ENCODE results near the gene RAD9A.

The RAD9A gene

DNA sequence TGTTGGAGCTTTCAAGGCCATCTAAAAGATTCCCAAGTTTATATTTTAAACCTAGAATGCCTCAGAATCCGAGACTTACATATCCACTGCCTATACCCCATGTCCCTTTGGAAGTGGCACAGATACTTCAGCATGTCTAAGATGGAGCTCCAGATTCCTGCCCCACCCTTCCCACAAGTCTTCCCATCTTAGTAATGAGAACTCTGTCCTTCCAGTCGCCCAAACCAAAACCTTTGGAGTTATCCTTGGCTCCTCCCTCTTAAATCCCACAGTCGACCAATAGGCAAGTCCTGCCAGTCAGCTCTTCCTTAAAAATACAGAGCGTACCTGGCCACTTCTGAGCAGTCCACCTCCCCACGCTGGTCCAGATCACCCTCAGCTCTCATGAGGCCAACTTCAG, 42.8 kb upstream of the RAD9A start (continued):
- TF ChIP-seq ZNF48 (tag by site-specific recombination; IDR thresholded peaks at IDR 0.05), result no peak
- no peak for TF ChIP-seq GLI2 (tag by site-specific recombination; IDR thresholded peaks at IDR 0.05; ENCODE audit: borderline replicate concordance, low read depth)
- TF ChIP-seq ZNF174 (tag by site-specific recombination; IDR thresholded peaks at IDR 0.05), result no peak
- no peak for TF ChIP-seq ZBTB1 (tag by site-specific recombination; IDR thresholded peaks at IDR 0.05)
- no peak for TF ChIP-seq ZFP37 (tag by site-specific recombination; IDR thresholded peaks at IDR 0.05)

DNA sequence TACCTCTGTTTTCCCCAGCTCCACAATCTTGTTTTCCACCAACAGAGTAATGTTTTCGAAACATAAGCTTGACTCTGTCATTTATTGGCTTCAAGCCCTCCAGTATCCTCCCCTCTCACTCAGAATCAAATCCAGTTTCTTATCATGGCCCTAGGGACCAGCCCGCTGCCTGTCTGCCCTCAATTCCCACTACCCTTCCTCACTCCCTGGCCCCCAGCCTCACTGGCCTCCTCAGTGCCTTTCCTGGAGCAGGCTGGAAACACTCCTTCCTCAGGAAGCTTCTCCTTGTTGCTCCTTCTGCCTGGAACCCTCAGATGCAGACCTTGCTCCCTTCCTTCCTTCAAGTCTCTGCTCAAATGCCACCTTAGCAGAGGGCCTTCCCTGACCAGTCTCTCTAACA, 42.3 kb upstream of the RAD9A start:
- Histone ChIP-seq H3K27ac (ENCODE audit: extremely low read depth, low read depth, low read length) (no peak overlapping the region), H3K4me3 (ENCODE audit: low read depth, low read length) (no peak overlapping the region), H3K9me3 (ENCODE audit: control insufficient read depth, insufficient read depth, low read depth, low read length) (no peaks in the 10 kb centered on the region), H3K4me1 (ENCODE audit: control insufficient read depth, insufficient read depth, low read length) (no peaks in the 10 kb centered on the region), H3K36me3 (ENCODE audit: control insufficient read depth in 2 of 2, insufficient read depth in 1 of 2, low read length in 2 of 2) (no peaks in the 10 kb centered on the region)
- CTCF ChIA-PET, result interaction anchor here (0.6 to 30.4 kb wide), 6 partner anchors 12 to 1126 kb away, joined by 3 to 898 read pairs (median 5); partner anchors contain the start of genes CLCF1 and RAD9A
- TF ChIP-seq, protein P1, sequence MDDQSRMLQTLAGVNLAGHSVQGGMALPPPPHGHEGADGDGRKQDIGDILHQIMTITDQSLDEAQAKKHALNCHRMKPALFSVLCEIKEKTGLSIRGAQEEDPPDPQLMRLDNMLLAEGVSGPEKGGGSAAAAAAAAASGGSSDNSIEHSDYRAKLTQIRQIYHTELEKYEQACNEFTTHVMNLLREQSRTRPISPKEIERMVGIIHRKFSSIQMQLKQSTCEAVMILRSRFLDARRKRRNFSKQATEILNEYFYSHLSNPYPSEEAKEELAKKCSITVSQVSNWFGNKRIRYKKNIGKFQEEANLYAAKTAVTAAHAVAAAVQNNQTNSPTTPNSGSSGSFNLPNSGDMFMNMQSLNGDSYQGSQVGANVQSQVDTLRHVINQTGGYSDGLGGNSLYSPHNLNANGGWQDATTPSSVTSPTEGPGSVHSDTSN (CRISPR knock-in tag; IDR thresholded peaks at IDR 0.05), result no peak
- TF ChIP-seq ZSCAN16 (tag by site-specific recombination; IDR thresholded peaks at IDR 0.05) (no peak), ZNF302 (tag by site-specific recombination; IDR thresholded peaks at IDR 0.05; ENCODE audit: low read depth) (no peak), WT1 (tag by site-specific recombination; IDR thresholded peaks at IDR 0.05) (no peak), EGR2 (tag by site-specific recombination; IDR thresholded peaks at IDR 0.05; ENCODE audit: low read depth) (no peak), ZBTB48 (tag by site-specific recombination; IDR thresholded peaks at IDR 0.05) (no peak), ZNF211 (tag by site-specific recombination; IDR thresholded peaks at IDR 0.05; ENCODE audit: low read depth) (no peak), SETDB1 (IDR thresholded peaks at IDR 0.05; ENCODE audit: insufficient read length, low read length) (no peak)
- TF ChIP-seq, protein P2, sequence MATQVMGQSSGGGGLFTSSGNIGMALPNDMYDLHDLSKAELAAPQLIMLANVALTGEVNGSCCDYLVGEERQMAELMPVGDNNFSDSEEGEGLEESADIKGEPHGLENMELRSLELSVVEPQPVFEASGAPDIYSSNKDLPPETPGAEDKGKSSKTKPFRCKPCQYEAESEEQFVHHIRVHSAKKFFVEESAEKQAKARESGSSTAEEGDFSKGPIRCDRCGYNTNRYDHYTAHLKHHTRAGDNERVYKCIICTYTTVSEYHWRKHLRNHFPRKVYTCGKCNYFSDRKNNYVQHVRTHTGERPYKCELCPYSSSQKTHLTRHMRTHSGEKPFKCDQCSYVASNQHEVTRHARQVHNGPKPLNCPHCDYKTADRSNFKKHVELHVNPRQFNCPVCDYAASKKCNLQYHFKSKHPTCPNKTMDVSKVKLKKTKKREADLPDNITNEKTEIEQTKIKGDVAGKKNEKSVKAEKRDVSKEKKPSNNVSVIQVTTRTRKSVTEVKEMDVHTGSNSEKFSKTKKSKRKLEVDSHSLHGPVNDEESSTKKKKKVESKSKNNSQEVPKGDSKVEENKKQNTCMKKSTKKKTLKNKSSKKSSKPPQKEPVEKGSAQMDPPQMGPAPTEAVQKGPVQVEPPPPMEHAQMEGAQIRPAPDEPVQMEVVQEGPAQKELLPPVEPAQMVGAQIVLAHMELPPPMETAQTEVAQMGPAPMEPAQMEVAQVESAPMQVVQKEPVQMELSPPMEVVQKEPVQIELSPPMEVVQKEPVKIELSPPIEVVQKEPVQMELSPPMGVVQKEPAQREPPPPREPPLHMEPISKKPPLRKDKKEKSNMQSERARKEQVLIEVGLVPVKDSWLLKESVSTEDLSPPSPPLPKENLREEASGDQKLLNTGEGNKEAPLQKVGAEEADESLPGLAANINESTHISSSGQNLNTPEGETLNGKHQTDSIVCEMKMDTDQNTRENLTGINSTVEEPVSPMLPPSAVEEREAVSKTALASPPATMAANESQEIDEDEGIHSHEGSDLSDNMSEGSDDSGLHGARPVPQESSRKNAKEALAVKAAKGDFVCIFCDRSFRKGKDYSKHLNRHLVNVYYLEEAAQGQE (tag by site-specific recombination; IDR thresholded peaks at IDR 0.05), result no peak
- TF ChIP-seq, protein P3, sequence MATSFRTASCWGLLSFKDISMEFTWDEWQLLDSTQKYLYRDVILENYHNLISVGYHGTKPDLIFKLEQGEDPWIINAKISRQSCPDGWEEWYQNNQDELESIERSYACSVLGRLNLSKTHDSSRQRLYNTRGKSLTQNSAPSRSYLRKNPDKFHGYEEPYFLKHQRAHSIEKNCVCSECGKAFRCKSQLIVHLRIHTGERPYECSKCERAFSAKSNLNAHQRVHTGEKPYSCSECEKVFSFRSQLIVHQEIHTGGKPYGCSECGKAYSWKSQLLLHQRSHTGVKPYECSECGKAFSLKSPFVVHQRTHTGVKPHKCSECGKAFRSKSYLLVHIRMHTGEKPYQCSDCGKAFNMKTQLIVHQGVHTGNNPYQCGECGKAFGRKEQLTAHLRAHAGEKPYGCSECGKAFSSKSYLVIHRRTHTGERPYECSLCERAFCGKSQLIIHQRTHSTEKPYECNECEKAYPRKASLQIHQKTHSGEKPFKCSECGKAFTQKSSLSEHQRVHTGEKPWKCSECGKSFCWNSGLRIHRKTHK (tag by site-specific recombination; IDR thresholded peaks at IDR 0.05), result no peak
- POLR2A ChIA-PET, result interaction anchor here (1.3 kb wide), 1 partner anchor 21 kb away, joined by 4 read pairs; no protein-coding TSS in a partner anchor

DNA sequence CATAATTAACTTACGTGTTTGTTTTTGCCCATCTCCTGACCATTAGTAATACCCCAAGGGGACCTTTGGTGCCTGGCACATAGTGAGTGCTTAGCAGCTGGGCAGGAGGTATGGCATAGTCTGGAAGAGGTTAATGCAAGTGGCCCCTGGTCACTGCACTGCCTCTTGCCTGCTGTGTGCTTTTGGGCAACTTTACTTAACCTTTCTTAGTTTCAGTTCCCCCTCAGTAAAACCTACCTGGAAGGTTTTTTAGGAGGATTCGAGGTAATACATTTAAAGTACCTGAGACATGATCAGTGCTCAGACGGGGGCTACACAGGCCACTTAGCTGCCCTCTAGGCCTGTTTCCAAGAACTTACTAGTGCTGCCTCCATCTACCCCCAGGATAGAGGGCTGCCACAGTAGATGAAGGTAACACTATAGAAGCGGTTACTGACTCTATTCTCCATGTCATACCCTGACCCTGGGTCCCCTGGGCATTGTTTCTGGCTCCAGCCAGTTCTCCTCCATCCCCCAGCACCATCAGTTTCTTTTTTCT, 41.8 kb upstream of the RAD9A start:
- no peaks in the 10 kb centered on the region for H3K9me3 ChIP-seq (ENCODE audit: control insufficient read depth, insufficient read depth, low read depth, low read length)
- CTCF ChIA-PET, result interaction anchor here (1.0 to 30.4 kb wide), 8 partner anchors 8 to 265 kb away, joined by 3 to 898 read pairs (median 22); partner anchors contain the start of genes CLCF1 and RAD9A
- H3K4me1 ChIP-seq (ENCODE audit: control insufficient read depth, insufficient read depth, low read length), result no peaks in the 10 kb centered on the region
- no peaks in the 10 kb centered on the region for H3K36me3 ChIP-seq (ENCODE audit: control insufficient read depth in 2 of 2, insufficient read depth in 1 of 2, low read length in 2 of 2)
- H3K4me3 ChIP-seq (ENCODE audit: low read depth, low read length), result no peak overlapping the region
- POLR2A ChIA-PET, result interaction anchor here (0.6 to 1.3 kb wide), 2 partner anchors 21 to 125 kb away, joined by 4 to 7 read pairs; no protein-coding TSS in a partner anchor
- H3K27ac ChIP-seq (ENCODE audit: extremely low read depth, low read depth, low read length), result no peak overlapping the region
- TF ChIP-seq ZNF501 (tag by site-specific recombination; IDR thresholded peaks at IDR 0.05), result no peak
- no peak for TF ChIP-seq ZNF19 (tag by site-specific recombination; IDR thresholded peaks at IDR 0.05; ENCODE audit: low read depth)
- no peak for TF ChIP-seq ZFHX2 (tag by site-specific recombination; conservative IDR thresholded peaks at IDR 0.05)
- no peak for TF ChIP-seq ZBTB1 (tag by site-specific recombination; IDR thresholded peaks at IDR 0.05)
- no peak for TF ChIP-seq HOXD13 (CRISPR knock-in tag; IDR thresholded peaks at IDR 0.05; ENCODE audit: borderline replicate concordance)
- TF ChIP-seq ZBTB48 (tag by site-specific recombination; IDR thresholded peaks at IDR 0.05), result no peak
- no peak for TF ChIP-seq ZNF660 (tag by site-specific recombination; IDR thresholded peaks at IDR 0.05)
- TF ChIP-seq, protein P4, sequence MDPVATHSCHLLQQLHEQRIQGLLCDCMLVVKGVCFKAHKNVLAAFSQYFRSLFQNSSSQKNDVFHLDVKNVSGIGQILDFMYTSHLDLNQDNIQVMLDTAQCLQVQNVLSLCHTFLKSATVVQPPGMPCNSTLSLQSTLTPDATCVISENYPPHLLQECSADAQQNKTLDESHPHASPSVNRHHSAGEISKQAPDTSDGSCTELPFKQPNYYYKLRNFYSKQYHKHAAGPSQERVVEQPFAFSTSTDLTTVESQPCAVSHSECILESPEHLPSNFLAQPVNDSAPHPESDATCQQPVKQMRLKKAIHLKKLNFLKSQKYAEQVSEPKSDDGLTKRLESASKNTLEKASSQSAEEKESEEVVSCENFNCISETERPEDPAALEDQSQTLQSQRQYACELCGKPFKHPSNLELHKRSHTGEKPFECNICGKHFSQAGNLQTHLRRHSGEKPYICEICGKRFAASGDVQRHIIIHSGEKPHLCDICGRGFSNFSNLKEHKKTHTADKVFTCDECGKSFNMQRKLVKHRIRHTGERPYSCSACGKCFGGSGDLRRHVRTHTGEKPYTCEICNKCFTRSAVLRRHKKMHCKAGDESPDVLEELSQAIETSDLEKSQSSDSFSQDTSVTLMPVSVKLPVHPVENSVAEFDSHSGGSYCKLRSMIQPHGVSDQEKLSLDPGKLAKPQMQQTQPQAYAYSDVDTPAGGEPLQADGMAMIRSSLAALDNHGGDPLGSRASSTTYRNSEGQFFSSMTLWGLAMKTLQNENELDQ (tag by site-specific recombination; IDR thresholded peaks at IDR 0.05; ENCODE audit: low read depth), result no peak
- TF ChIP-seq ZNF785 (tag by site-specific recombination; IDR thresholded peaks at IDR 0.05), result no peak
- TF ChIP-seq, protein P5, sequence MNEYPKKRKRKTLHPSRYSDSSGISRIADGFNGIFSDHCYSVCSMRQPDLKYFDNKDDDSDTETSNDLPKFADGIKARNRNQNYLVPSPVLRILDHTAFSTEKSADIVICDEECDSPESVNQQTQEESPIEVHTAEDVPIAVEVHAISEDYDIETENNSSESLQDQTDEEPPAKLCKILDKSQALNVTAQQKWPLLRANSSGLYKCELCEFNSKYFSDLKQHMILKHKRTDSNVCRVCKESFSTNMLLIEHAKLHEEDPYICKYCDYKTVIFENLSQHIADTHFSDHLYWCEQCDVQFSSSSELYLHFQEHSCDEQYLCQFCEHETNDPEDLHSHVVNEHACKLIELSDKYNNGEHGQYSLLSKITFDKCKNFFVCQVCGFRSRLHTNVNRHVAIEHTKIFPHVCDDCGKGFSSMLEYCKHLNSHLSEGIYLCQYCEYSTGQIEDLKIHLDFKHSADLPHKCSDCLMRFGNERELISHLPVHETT (tag by site-specific recombination; IDR thresholded peaks at IDR 0.05), result no peak
- no peak for TF ChIP-seq ZNF214 (tag by site-specific recombination; IDR thresholded peaks at IDR 0.05; ENCODE audit: borderline replicate concordance)

Measured in HEK293 (cell line).